Liver (tissue), 9 donors: Measurements from ENCODE around the gene ARHGAP23. TPM values are rescaled to one million over a fixed set of nuclear protein-coding genes. Genes with fewer than 3 reads are reported as not detected.

ENCODE experiments used
- DNase-seq: peaks from one replicate; pipeline ENCODE4 v3.0.0-alpha.2; 2017; ENCODE audit warnings: low spot score
- H3K27ac ChIP-seq, 2 donors: one replicate each; pipeline ENCODE4 v1.7.0; 2013; ENCODE audit warnings: inconsistent platforms in 2 of 2, low read length in 2 of 2, control low read depth in 1 of 2, low read depth in 1 of 2, mild to moderate bottlenecking in 1 of 2
- H3K27me3 ChIP-seq, 4 donors: one replicate each; pipeline versions ENCODE4 v1.6.1 to v1.7.0; 2013; ENCODE audit warnings: low read length in 3 of 4, inconsistent platforms in 1 of 4, mild to moderate bottlenecking in 1 of 4, moderate library complexity in 1 of 4; ENCODE audit not compliant: control insufficient read depth in 4 of 4, insufficient read depth in 4 of 4
- H3K36me3 ChIP-seq, 4 donors: one replicate each; pipeline versions ENCODE4 v1.6.1 to v1.7.0; 2013; ENCODE audit warnings: low read length in 3 of 4, mild to moderate bottlenecking in 3 of 4, low read depth in 1 of 4, moderate library complexity in 1 of 4; ENCODE audit not compliant: control insufficient read depth in 4 of 4, insufficient read depth in 3 of 4
- H3K4me1 ChIP-seq, 4 donors: one replicate each; pipeline versions ENCODE4 v1.6.1 to v1.7.0; 2013; ENCODE audit warnings: low read length in 3 of 4, mild to moderate bottlenecking in 3 of 4, moderate library complexity in 1 of 4; ENCODE audit not compliant: control insufficient read depth in 4 of 4, insufficient read depth in 4 of 4
- H3K4me3 ChIP-seq, 3 donors: one replicate each; pipeline versions ENCODE4 v1.6.1 to v1.7.0; 2013; ENCODE audit warnings: low read length in 3 of 3, control low read depth in 1 of 3, low read depth in 1 of 3, mild to moderate bottlenecking in 1 of 3
- H3K9ac ChIP-seq, 2 donors: one replicate each; pipeline ENCODE4 v1.7.0; 2013; ENCODE audit warnings: low read length in 2 of 2, mild to moderate bottlenecking in 2 of 2, moderate library complexity in 2 of 2, control low read depth in 1 of 2, low read depth in 1 of 2
- H3K9me3 ChIP-seq, 4 donors: one replicate each; pipeline versions ENCODE4 v1.6.1 to v1.7.0; 2013; ENCODE audit warnings: low read length in 3 of 4; ENCODE audit not compliant: control insufficient read depth in 4 of 4
- EGR1 ChIP-seq, 2 donors: IDR thresholded peaks; 2 replicates each; pipeline ENCODE4 v1.6.1; 2016 to 2018; ENCODE audit warnings: antibody characterized with exemption in 2 of 2, low read depth in 2 of 2
- FOXA1 ChIP-seq: IDR thresholded peaks from 2 replicates; pipeline ENCODE4 v1.6.1; 2016; ENCODE audit warnings: antibody characterized with exemption
- FOXA2 ChIP-seq: IDR thresholded peaks from 2 replicates; pipeline ENCODE4 v1.6.1; 2016; ENCODE audit warnings: antibody characterized with exemption
- GABPA ChIP-seq, 2 donors: IDR thresholded peaks in 1 of 2; conservative IDR thresholded peaks in 1 of 2; 2 replicates each; pipeline ENCODE4 v1.6.1; 2016; ENCODE audit warnings: antibody characterized with exemption in 2 of 2, mild to moderate bottlenecking in 1 of 2, moderate library complexity in 1 of 2
- HNF4G ChIP-seq: IDR thresholded peaks from 2 replicates; pipeline ENCODE4 v1.6.1; 2016; ENCODE audit warnings: antibody characterized with exemption
- JUND ChIP-seq, 2 donors: IDR thresholded peaks; 2 replicates each; pipeline ENCODE4 v1.6.1; 2016; ENCODE audit warnings: antibody characterized with exemption in 2 of 2
- NR2F2 ChIP-seq: IDR thresholded peaks from 2 replicates; pipeline ENCODE4 v1.6.1; 2016; ENCODE audit warnings: antibody characterized with exemption
- RAD21 ChIP-seq, 2 donors: IDR thresholded peaks; 2 replicates each; pipeline ENCODE4 v1.6.1; 2016; ENCODE audit warnings: antibody characterized with exemption in 2 of 2, mild to moderate bottlenecking in 2 of 2
- RXRA ChIP-seq, 2 donors: IDR thresholded peaks; 2 replicates each; pipeline ENCODE4 v1.6.1; 2017 to 2018; ENCODE audit warnings: antibody characterized with exemption in 2 of 2, mild to moderate bottlenecking in 1 of 2
- SP1 ChIP-seq: IDR thresholded peaks from 2 replicates; pipeline ENCODE4 v1.6.1; 2018; ENCODE audit warnings: antibody characterized with exemption, mild to moderate bottlenecking
- TAF1 ChIP-seq: conservative IDR thresholded peaks from 2 replicates; pipeline ENCODE4 v1.6.1; 2016; ENCODE audit warnings: antibody characterized with exemption, mild to moderate bottlenecking
- WGBS: extraction: QIAGEN DNeasy Blood & Tissue Kit; methylation state at CpG from one replicate; pipeline ENCODE4 v1.1.7; 2013; 5-methylcytosine and 5-hydroxymethylcytosine counted together
- polyA plus RNA-seq, 2 donors: library from polyadenylated mRNA; stranded (reverse) in 1 of 2; unstranded in 1 of 2; fragments of 200-250 nt in 1 of 2; fragments of >200 nt in 1 of 2; fragmentation: Nextera tagmentation in 1 of 2; extraction: Ambion mirVana in 1 of 2; gene quantifications; one replicate each; pipeline versions ENCODE4 v1.2.1 to v1.2.3, GENCODE V29; 2013 to 2015
- total RNA-seq, 2 donors: library from RNA; depleted of rRNA; stranded (reverse); fragments of >200 nt; gene quantifications; one replicate each; pipeline ENCODE4 v1.2.3, GENCODE V29; 2014
- TF ChIP-seq, protein P1 (sequence below): IDR thresholded peaks from 2 replicates; pipeline ENCODE4 v1.6.1; 2016; ENCODE audit warnings: antibody characterized with exemption, mild to moderate bottlenecking
- TF ChIP-seq, protein P2 (sequence below): fragments of 150-350 bp; IDR thresholded peaks from 2 replicates; pipeline ENCODE4 v1.5.1; 2017; ENCODE audit warnings: improper control_type of control experiment, low read depth, low read length; ENCODE audit not compliant: missing input control
- TF ChIP-seq, protein P3 (sequence below): IDR thresholded peaks from 2 replicates; pipeline ENCODE4 v1.6.1; 2016; ENCODE audit warnings: antibody characterized with exemption
- TF ChIP-seq, protein P4 (sequence below): IDR thresholded peaks from 2 replicates; pipeline ENCODE4 v1.6.1; 2016; ENCODE audit warnings: antibody characterized with exemption
- donor health status: healthy.
- donor health status: healthy.
- donor health status: healthy.
- donor health status: healthy.
- donor health status: healthy.

The ARHGAP23 gene
- total and polyA plus RNA-seq, 4 donors: 0.28 to 31.8 (median 4.6) TPM

DNA sequence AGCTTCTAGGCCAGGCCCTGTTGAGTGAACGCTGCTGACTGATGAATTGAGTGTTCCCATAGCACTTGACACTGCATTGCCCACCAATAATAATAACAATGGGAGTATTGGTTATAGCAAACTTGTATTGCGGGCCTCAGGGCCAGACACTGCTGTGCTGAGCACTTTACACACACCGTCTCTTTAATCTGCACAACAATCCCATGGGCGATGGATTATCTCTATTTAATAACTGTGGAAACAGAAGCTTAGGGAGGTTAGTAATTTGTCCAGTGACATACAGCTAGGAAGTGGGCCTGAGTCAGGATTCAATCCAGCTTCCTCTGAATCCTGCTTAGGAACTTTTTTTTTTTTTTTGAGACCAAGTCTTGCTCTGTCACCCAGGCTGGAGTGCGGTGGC, 11.2 kb downstream of the ARHGAP23 start:
- H3K9me3 ChIP-seq: no peaks in the 10 kb centered on the region
- H3K4me1 ChIP-seq: no peaks in the 10 kb centered on the region
- no peak overlapping the region for H3K27ac ChIP-seq
- H3K36me3 ChIP-seq: no peaks in the 10 kb centered on the region
- TF ChIP-seq, protein P1, sequence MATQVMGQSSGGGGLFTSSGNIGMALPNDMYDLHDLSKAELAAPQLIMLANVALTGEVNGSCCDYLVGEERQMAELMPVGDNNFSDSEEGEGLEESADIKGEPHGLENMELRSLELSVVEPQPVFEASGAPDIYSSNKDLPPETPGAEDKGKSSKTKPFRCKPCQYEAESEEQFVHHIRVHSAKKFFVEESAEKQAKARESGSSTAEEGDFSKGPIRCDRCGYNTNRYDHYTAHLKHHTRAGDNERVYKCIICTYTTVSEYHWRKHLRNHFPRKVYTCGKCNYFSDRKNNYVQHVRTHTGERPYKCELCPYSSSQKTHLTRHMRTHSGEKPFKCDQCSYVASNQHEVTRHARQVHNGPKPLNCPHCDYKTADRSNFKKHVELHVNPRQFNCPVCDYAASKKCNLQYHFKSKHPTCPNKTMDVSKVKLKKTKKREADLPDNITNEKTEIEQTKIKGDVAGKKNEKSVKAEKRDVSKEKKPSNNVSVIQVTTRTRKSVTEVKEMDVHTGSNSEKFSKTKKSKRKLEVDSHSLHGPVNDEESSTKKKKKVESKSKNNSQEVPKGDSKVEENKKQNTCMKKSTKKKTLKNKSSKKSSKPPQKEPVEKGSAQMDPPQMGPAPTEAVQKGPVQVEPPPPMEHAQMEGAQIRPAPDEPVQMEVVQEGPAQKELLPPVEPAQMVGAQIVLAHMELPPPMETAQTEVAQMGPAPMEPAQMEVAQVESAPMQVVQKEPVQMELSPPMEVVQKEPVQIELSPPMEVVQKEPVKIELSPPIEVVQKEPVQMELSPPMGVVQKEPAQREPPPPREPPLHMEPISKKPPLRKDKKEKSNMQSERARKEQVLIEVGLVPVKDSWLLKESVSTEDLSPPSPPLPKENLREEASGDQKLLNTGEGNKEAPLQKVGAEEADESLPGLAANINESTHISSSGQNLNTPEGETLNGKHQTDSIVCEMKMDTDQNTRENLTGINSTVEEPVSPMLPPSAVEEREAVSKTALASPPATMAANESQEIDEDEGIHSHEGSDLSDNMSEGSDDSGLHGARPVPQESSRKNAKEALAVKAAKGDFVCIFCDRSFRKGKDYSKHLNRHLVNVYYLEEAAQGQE: no peak
- TF ChIP-seq, protein P2, sequence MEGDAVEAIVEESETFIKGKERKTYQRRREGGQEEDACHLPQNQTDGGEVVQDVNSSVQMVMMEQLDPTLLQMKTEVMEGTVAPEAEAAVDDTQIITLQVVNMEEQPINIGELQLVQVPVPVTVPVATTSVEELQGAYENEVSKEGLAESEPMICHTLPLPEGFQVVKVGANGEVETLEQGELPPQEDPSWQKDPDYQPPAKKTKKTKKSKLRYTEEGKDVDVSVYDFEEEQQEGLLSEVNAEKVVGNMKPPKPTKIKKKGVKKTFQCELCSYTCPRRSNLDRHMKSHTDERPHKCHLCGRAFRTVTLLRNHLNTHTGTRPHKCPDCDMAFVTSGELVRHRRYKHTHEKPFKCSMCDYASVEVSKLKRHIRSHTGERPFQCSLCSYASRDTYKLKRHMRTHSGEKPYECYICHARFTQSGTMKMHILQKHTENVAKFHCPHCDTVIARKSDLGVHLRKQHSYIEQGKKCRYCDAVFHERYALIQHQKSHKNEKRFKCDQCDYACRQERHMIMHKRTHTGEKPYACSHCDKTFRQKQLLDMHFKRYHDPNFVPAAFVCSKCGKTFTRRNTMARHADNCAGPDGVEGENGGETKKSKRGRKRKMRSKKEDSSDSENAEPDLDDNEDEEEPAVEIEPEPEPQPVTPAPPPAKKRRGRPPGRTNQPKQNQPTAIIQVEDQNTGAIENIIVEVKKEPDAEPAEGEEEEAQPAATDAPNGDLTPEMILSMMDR: no peak
- TF ChIP-seq JUND (IDR thresholded peaks at IDR 0.05) (no peak), TAF1 (no peak), RAD21 (IDR thresholded peaks at IDR 0.05) (no peak)
- TF ChIP-seq, protein P3, sequence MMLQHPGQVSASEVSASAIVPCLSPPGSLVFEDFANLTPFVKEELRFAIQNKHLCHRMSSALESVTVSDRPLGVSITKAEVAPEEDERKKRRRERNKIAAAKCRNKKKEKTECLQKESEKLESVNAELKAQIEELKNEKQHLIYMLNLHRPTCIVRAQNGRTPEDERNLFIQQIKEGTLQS: no peak
- no peak overlapping the region for H3K9ac ChIP-seq
- no peak for DNase-seq
- H3K4me3 ChIP-seq: no peak overlapping the region
- H3K27me3 ChIP-seq: no peaks in the 10 kb centered on the region
- WGBS: 90% methylated on average over 5 of the region's 5 CpGs

DNA sequence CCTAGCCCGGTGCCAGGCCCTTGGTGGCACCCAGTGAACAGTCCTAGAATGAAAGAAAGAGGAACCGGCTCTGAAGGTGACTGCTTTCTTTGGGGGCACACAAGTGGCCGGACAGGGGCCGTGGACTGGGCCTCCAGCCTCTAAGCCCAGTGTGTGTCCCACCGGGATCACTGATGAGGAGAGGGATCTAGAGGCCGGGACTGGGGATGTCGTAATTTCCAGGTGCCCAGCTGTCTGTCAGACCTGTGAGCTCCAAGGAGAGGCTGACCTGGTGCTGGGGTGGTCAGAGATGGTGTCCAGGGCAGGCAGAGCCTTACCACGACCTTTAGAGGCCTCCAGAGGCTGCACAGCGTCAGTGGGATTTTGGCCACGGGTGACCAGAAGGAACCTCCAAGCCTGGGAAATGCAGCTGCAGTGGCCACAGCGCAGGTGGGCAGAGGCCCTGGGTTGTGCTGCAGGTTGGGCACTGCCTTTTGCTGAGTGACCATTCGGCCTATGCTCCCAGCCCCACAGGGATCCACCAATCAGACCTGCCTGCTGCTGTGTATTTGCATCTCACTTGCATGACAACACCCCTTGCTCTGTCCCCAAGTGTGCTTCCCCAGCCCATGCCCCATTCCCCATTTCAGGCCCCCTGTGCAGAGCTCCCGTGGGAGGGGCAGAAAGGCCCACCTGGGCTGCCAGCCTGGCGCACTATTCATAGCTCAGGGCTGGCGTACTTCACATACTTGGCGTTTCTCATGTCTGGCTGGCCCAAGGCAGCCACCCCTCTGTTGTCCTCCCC, 12.5 kb downstream of the ARHGAP23 start:
- Histone ChIP-seq H3K9me3 (no peaks in the 10 kb centered on the region), H3K27ac (no peak overlapping the region)
- 82% methylated on average over 16 of the region's 16 CpGs for WGBS

DNA sequence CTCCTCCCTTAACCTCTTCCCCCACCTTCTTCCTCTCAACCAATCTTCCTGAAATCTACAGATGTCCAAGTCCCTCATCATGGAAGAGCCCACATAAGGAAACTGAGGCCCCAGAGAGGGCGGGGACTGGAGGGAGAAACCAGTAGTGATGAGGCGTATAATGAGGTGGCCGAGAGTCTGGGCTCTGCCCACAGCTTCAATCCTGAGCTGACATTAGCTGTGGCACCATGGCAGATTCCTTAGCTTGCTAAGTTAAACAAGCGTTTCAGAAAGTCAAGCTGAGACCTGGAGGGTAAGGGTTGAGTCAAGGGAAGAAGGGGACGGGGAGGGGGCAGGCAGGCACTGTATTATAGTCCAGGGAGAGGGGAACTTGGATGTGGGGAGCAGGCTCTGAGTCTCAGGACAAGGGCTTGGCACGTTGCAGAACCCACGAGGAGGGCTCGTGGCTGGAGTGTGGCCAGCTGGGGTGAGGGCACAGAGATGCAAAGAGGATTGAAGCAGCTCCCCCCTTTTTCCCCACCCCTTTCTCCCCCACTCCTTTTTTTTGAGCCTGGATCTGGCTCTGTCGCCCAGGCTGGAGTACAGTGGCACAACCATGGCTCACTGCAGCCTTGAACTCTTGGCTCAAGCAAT, 13.3 kb downstream of the ARHGAP23 start:
- DNase-seq: no peak
- Histone ChIP-seq H3K9me3 (no peaks in the 10 kb centered on the region), H3K36me3 (no peaks in the 10 kb centered on the region), H3K9ac (no peak overlapping the region), H3K27me3 (no peaks in the 10 kb centered on the region), H3K4me1 (no peaks in the 10 kb centered on the region), H3K4me3 (no peak overlapping the region), H3K27ac (no peak overlapping the region)
- WGBS: 76% methylated on average over 9 of the region's 9 CpGs
- TF ChIP-seq HNF4G (no peak), NR2F2 (no peak), JUND (IDR thresholded peaks at IDR 0.05) (no peak), SP1 (no peak), GABPA (IDR thresholded peaks at IDR 0.05 in 1 of 2, conservative IDR thresholded peaks at IDR 0.05 in 1 of 2) (no peak), FOXA1 (no peak), RXRA (IDR thresholded peaks at IDR 0.05) (no peak), RAD21 (IDR thresholded peaks at IDR 0.05) (no peak), TAF1 (no peak), EGR1 (IDR thresholded peaks at IDR 0.05; ENCODE audit: low read depth in 2 of 2) (no peak), FOXA2 (no peak)
- TF ChIP-seq, protein P3: no peak
- TF ChIP-seq, protein P4, sequence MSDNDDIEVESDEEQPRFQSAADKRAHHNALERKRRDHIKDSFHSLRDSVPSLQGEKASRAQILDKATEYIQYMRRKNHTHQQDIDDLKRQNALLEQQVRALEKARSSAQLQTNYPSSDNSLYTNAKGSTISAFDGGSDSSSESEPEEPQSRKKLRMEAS: no peak
- TF ChIP-seq, protein P2: no peak

More for the DNA sequence above, 12.5 kb downstream of the ARHGAP23 start:
- TF ChIP-seq NR2F2 (no peak), SP1 (no peak)
- TF ChIP-seq, protein P4: no peak
- Histone ChIP-seq H3K9ac (no peak overlapping the region), H3K4me3 (no peak overlapping the region), H3K36me3 (no peaks in the 10 kb centered on the region), H3K27me3 (no peaks in the 10 kb centered on the region), H3K4me1 (no peaks in the 10 kb centered on the region)
- DNase-seq: no peak
